NCI-H1436 treated with DMSO at 0.1 percent for 48 hours (cell line): ENCODE results near the gene SOX10.

Source experiments
- DNase-seq: peaks from one replicate; lab custom pipeline; 2025; lab: John Stamatoyannopoulos, UW

SOX10 gene

GRCh38 chr22:37930270-37930951 lies 53.9 kb downstream of the SOX10 start:
- no peak for DNase-seq

GRCh38 chr22:37929390-37929789 lies 55.0 kb downstream of the SOX10 start:
- DNase-seq = no peak

DNA sequence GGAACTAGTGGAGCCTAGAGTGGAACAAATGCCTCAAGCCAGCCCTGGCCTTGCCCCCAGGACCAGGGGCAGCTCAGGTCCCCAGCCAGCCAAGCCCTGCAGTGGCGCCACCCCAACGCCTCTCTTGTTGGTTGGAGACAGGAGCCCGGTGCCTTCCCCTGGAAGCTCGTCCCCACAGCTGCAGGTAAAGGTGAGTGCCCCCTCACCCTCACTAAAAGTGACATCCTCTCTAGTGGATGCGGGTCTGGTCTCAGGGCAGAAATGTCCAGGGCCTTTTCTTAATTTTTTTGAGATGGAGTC lies 56.8 kb downstream of the SOX10 start:
- no peak for DNase-seq

- DNase-seq = no peak
Measured at GRCh38 chr22:37926771-37927636, 57.4 kb downstream of the SOX10 start.

- DNase-seq = no peak
Measured at GRCh38 chr22:37926358-37926757, 58.0 kb downstream of the SOX10 start.

- no peak for DNase-seq
Measured at GRCh38 chr22:37925767-37926166, 58.6 kb downstream of the SOX10 start.

DNA sequence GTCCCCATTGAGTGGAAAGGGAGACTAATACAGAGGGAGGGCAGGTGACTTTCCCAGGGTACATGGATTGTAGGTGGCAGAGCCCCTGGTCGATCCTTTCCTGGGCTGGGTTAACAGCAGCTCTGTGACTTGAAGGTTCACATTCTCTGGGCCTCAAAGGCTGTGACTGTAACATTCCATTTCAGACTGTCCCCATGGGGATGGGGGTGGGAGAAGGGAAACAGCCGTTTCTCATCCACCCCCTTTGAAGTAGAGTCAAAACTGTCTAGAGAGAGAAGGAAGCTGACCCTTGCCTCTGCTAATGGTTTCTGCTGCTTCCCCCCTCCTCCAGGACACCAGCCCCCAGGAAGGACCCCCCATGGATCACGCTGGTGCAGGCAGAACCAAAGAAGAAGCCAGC lies 59.0 kb downstream of the SOX10 start:
- no peak for DNase-seq

GRCh38 chr22:37924386-37925065 lies 59.8 kb downstream of the SOX10 start:
- no peak for DNase-seq

GRCh38 chr22:37923927-37924326 lies 60.4 kb downstream of the SOX10 start:
- no peak for DNase-seq
